ENCODE results near the gene SIRT3.

GRCh38 chr11:225734-226453 lies 10.2 kb downstream of the SIRT3 start:
- TF ChIP-seq CTCF (IDR thresholded peaks at IDR 0.05) (no peak), POLR2A (IDR thresholded peaks at IDR 0.05) (no peak)
